Neural cell (in vitro differentiated cells): ENCODE data around the gene AQP2. TPM values are rescaled to one million over a fixed set of nuclear protein-coding genes. Genes with fewer than 3 reads are reported as not detected.

Source experiments
- H2AFZ ChIP-seq: fragments of 200-600, 300-800 bp; sonication (generic), shearing (Covaris generic); 2 replicates; pipeline ENCODE4 v1.6.0; 2014; ENCODE audit warnings: low read depth, mild to moderate bottlenecking, antibody characterized with exemption, low read length, moderate library complexity
- H3F3A ChIP-seq: fragments of 200-600 bp; shearing (Covaris generic); 2 replicates; pipeline ENCODE4 v1.6.1; 2016; ENCODE audit warnings: mild to moderate bottlenecking, moderate library complexity, mixed read lengths, antibody characterized with exemption, low read length; ENCODE audit not compliant: insufficient read depth, poor library complexity, severe bottlenecking
- H3K27ac ChIP-seq: fragments of 200-600, 300-800 bp; sonication (generic), shearing (Covaris generic); 2 replicates; pipeline ENCODE4 v1.5.1; 2014; ENCODE audit warnings: mild to moderate bottlenecking, low read length, moderate library complexity
- H3K27me3 ChIP-seq: fragments of 300-800, 200-600 bp; sonication (generic), shearing (Covaris generic); 2 replicates; pipeline ENCODE4 v1.6.0; 2014; ENCODE audit warnings: mild to moderate bottlenecking, low read depth, low read length, moderate library complexity; ENCODE audit not compliant: insufficient read depth
- H3K36me3 ChIP-seq: fragments of 300-800, 200-600 bp; sonication (generic), shearing (Covaris generic); 2 replicates; pipeline ENCODE4 v1.5.1; 2014; ENCODE audit warnings: mild to moderate bottlenecking, antibody characterized with exemption, low read length, moderate library complexity; ENCODE audit not compliant: insufficient read depth
- H3K4me2 ChIP-seq: fragments of 300-800, 200-600 bp; sonication (generic), shearing (Covaris generic); 2 replicates; pipeline ENCODE4 v1.6.0; 2014; ENCODE audit warnings: mild to moderate bottlenecking, low read length
- H3K4me3 ChIP-seq: fragments of 300-800, 200-600 bp; sonication (generic), shearing (Covaris generic); 2 replicates; pipeline ENCODE4 v1.5.1; 2014; ENCODE audit warnings: mild to moderate bottlenecking, low read length, moderate library complexity
- H3K79me2 ChIP-seq: fragments of 200-600 bp; shearing (Covaris generic); replicated peaks from 2 replicates; pipeline ENCODE4 v1.6.0; 2014; ENCODE audit warnings: mild to moderate bottlenecking, low read length, moderate library complexity; ENCODE audit not compliant: insufficient read depth
- H3K9ac ChIP-seq: fragments of 300-800, 200-600 bp; sonication (generic), shearing (Covaris generic); 2 replicates; pipeline ENCODE4 v1.6.1; 2016; ENCODE audit warnings: mild to moderate bottlenecking, low read length, mixed read lengths
- H3K9me2 ChIP-seq: fragments of 200-600 bp; shearing (Covaris generic); 2 replicates; pipeline ENCODE4 v1.6.1; 2016; ENCODE audit warnings: mild to moderate bottlenecking, low read length, mixed read lengths; ENCODE audit not compliant: insufficient read depth
- H3K9me3 ChIP-seq: fragments of 200-600, 300-800 bp; sonication (generic), shearing (Covaris generic); 2 replicates; pipeline ENCODE4 v1.6.1; 2016; ENCODE audit warnings: mild to moderate bottlenecking, mixed run types, low read length, moderate library complexity, mixed read lengths
- H4K20me1 ChIP-seq: fragments of 200-600 bp; shearing (Covaris generic); 2 replicates; pipeline ENCODE4 v1.6.1; 2016; ENCODE audit warnings: mild to moderate bottlenecking, mixed run types; ENCODE audit not compliant: insufficient read depth
- CTCF ChIP-seq: fragments of 450-650 bp; IDR thresholded peaks from 2 replicates; pipeline ENCODE4 v1.5.1; 2014; ENCODE audit warnings: antibody characterized with exemption, mild to moderate bottlenecking, moderate library complexity; ENCODE audit not compliant: poor library complexity, severe bottlenecking
- EP300 ChIP-seq: fragments of 450-650 bp; conservative IDR thresholded peaks from 2 replicates; pipeline ENCODE4 v1.6.1; 2014; ENCODE audit warnings: antibody characterized with exemption, mild to moderate bottlenecking, moderate library complexity; ENCODE audit not compliant: poor library complexity, severe bottlenecking
- EZH2 ChIP-seq: fragments of 200-600, 300-800 bp; shearing (Covaris generic), sonication (generic); IDR thresholded peaks from 2 replicates; pipeline ENCODE4 v1.6.1; 2014; ENCODE audit warnings: antibody characterized with exemption, low read length, borderline replicate concordance, mild to moderate bottlenecking; ENCODE audit not compliant: insufficient read depth, poor library complexity, severe bottlenecking
- MXI1 ChIP-seq: fragments of 450-650 bp; conservative IDR thresholded peaks from 2 replicates; pipeline ENCODE4 v1.6.1; 2014; ENCODE audit warnings: antibody characterized with exemption, mild to moderate bottlenecking; ENCODE audit not compliant: poor library complexity, severe bottlenecking
- POLR2AphosphoS5 ChIP-seq: IDR thresholded peaks from 2 replicates; pipeline ENCODE4 v1.6.1; 2012
- RAD21 ChIP-seq: fragments of 450-650 bp; conservative IDR thresholded peaks from 2 replicates; pipeline ENCODE4 v1.6.1; 2014; ENCODE audit warnings: antibody characterized with exemption, mild to moderate bottlenecking, moderate library complexity
- REST ChIP-seq: IDR thresholded peaks from 2 replicates; pipeline ENCODE4 v1.6.1; 2012; ENCODE audit warnings: borderline replicate concordance
- SMC3 ChIP-seq: fragments of 450-650 bp; conservative IDR thresholded peaks from 2 replicates; pipeline ENCODE4 v1.6.1; 2014; ENCODE audit warnings: antibody characterized with exemption, mild to moderate bottlenecking, moderate library complexity; ENCODE audit not compliant: poor library complexity
- TAF1 ChIP-seq: IDR thresholded peaks from 2 replicates; pipeline ENCODE4 v1.6.1; 2012; ENCODE audit warnings: low read depth
- polyA plus RNA-seq: library from polyadenylated mRNA; depleted of rRNA; stranded (reverse); fragments of >200 nt; gene quantifications from 2 replicates; pipeline ENCODE4 v1.2.3, GENCODE V29; 2014

AQP2 gene
- polyA plus RNA-seq, 1 donor from 2014 or later = not detected

- no peaks in the 10 kb centered on the region for H3K9me2 ChIP-seq
- no peaks in the 10 kb centered on the region for H3F3A ChIP-seq
- no peak overlapping the region for H2AFZ ChIP-seq
- peaks cover 32% of the 10 kb centered on the region for H3K27me3 ChIP-seq
- no peak overlapping the region for H3K27ac ChIP-seq
- no peaks in the 10 kb centered on the region for H4K20me1 ChIP-seq
- no peak overlapping the region for H3K9ac ChIP-seq
- no peaks in the 10 kb centered on the region for H3K79me2 ChIP-seq
- no peaks in the 10 kb centered on the region for H3K9me3 ChIP-seq
- H3K36me3 ChIP-seq = no peaks in the 10 kb centered on the region
- TF ChIP-seq MXI1 = no peak
- no peak for TF ChIP-seq REST
- TF ChIP-seq CTCF = no peak
- no peak for TF ChIP-seq RAD21
- TF ChIP-seq EP300 = no peak
- TF ChIP-seq TAF1 = no peak
- no peak for TF ChIP-seq POLR2AphosphoS5
- no peak for TF ChIP-seq SMC3
- TF ChIP-seq EZH2 = no peak
- no peak overlapping the region for H3K4me3 ChIP-seq
- H3K4me2 ChIP-seq = no peak overlapping the region
These were observed 9.3 kb downstream of the AQP2 start for GRCh38 chr12:49959685-49960473.

- Histone ChIP-seq H3F3A (no peaks in the 10 kb centered on the region), H3K4me3 (no peak overlapping the region), H3K9me3 (no peaks in the 10 kb centered on the region), H3K4me2 (no peak overlapping the region), H3K27ac (no peak overlapping the region), H3K36me3 (no peaks in the 10 kb centered on the region), H3K9ac (no peak overlapping the region), H3K27me3 (peaks cover 32% of the 10 kb centered on the region), H3K9me2 (no peaks in the 10 kb centered on the region), H3K79me2 (no peaks in the 10 kb centered on the region), H2AFZ (no peak overlapping the region), H4K20me1 (no peaks in the 10 kb centered on the region)
- TF ChIP-seq CTCF = no peak
- no peak for TF ChIP-seq EP300
- TF ChIP-seq SMC3 = no peak
- TF ChIP-seq EZH2 = no peak
- no peak for TF ChIP-seq RAD21
- TF ChIP-seq REST = no peak
- TF ChIP-seq TAF1 = no peak
- no peak for TF ChIP-seq POLR2AphosphoS5
- TF ChIP-seq MXI1 = no peak
These were observed 10.1 kb downstream of the AQP2 start for GRCh38 chr12:49960474-49961110.
